HEK293T (cell line): ENCODE results near the gene LST1.

Experiments
- CTCF ChIA-PET: fragments of 350-600 bp; formaldehyde crosslinking; extraction: SDS; loops from one replicate; lab custom pipeline; 2021; ENCODE audit warnings: antibody characterized with exemption, inconsistent platforms; lab: Yijun Ruan, JAX
- POLR2A ChIA-PET: fragments of 350-600 bp; formaldehyde crosslinking; extraction: SDS; loops from one replicate; lab custom pipeline; 2020; ENCODE audit warnings: antibody characterized with exemption, inconsistent platforms; lab: Yijun Ruan, JAX
- DNase-seq: peaks from one replicate; pipeline ENCODE4 v3.0.0; 2012; ENCODE audit warnings: mixed read lengths; ENCODE audit errors: extremely low spot score
- ARNT ChIP-seq: fragments of 450-650 bp; IDR thresholded peaks from 2 replicates; pipeline ENCODE4 v1.6.1; 2017; ENCODE audit warnings: mild to moderate bottlenecking
- BHLHE40 ChIP-seq: fragments of 450-650 bp; IDR thresholded peaks from 2 replicates; pipeline ENCODE4 v1.6.1; 2016; ENCODE audit warnings: mild to moderate bottlenecking, moderate library complexity, borderline replicate concordance
- CTBP1 ChIP-seq: fragments of 450-650 bp; IDR thresholded peaks from 2 replicates; pipeline ENCODE4 v1.6.1; 2016; ENCODE audit warnings: borderline replicate concordance
- ELF4 ChIP-seq: fragments of 450-650 bp; IDR thresholded peaks from 2 replicates; pipeline ENCODE4 v1.6.1; 2017; ENCODE audit warnings: antibody characterized with exemption
- FOXA1 ChIP-seq: fragments of 450-650 bp; IDR thresholded peaks from 2 replicates; pipeline ENCODE4 v1.6.1; 2016; ENCODE audit warnings: mild to moderate bottlenecking
- FOXK2 ChIP-seq: fragments of 450-650 bp; IDR thresholded peaks from 2 replicates; pipeline ENCODE4 v1.6.1; 2016; ENCODE audit warnings: mild to moderate bottlenecking
- FOXM1 ChIP-seq: fragments of 450-650 bp; IDR thresholded peaks from 2 replicates; pipeline ENCODE4 v1.6.1; 2017; ENCODE audit warnings: mild to moderate bottlenecking, borderline replicate concordance
- HDGF ChIP-seq: fragments of 450-650 bp; IDR thresholded peaks from 2 replicates; pipeline ENCODE4 v1.6.1; 2017; ENCODE audit warnings: antibody characterized with exemption, borderline replicate concordance
- L3MBTL2 ChIP-seq: fragments of 450-650 bp; conservative IDR thresholded peaks from 2 replicates; pipeline ENCODE4 v1.6.1; 2016; ENCODE audit warnings: mild to moderate bottlenecking
- LEF1 ChIP-seq: fragments of 450-650 bp; IDR thresholded peaks from 2 replicates; pipeline ENCODE4 v1.6.1; 2017; ENCODE audit warnings: mild to moderate bottlenecking, borderline replicate concordance
- NFRKB ChIP-seq: fragments of 450-650 bp; IDR thresholded peaks from 2 replicates; pipeline ENCODE4 v1.6.1; 2016; ENCODE audit warnings: mild to moderate bottlenecking, moderate library complexity
- PKNOX1 ChIP-seq: fragments of 450-650 bp; IDR thresholded peaks from 2 replicates; pipeline ENCODE4 v1.6.1; 2016
- SP1 ChIP-seq: fragments of 450-650 bp; IDR thresholded peaks from 2 replicates; pipeline ENCODE4 v1.6.1; 2017
- SUZ12 ChIP-seq: fragments of 450-650 bp; IDR thresholded peaks from 2 replicates; pipeline ENCODE4 v1.6.1; 2016; ENCODE audit warnings: mild to moderate bottlenecking
- TARDBP ChIP-seq: fragments of 450-650 bp; IDR thresholded peaks from 2 replicates; pipeline ENCODE4 v1.6.1; 2016
- ZNF384 ChIP-seq: fragments of 450-650 bp; IDR thresholded peaks from 2 replicates; pipeline ENCODE4 v1.6.1; 2016

The LST1 gene

DNA sequence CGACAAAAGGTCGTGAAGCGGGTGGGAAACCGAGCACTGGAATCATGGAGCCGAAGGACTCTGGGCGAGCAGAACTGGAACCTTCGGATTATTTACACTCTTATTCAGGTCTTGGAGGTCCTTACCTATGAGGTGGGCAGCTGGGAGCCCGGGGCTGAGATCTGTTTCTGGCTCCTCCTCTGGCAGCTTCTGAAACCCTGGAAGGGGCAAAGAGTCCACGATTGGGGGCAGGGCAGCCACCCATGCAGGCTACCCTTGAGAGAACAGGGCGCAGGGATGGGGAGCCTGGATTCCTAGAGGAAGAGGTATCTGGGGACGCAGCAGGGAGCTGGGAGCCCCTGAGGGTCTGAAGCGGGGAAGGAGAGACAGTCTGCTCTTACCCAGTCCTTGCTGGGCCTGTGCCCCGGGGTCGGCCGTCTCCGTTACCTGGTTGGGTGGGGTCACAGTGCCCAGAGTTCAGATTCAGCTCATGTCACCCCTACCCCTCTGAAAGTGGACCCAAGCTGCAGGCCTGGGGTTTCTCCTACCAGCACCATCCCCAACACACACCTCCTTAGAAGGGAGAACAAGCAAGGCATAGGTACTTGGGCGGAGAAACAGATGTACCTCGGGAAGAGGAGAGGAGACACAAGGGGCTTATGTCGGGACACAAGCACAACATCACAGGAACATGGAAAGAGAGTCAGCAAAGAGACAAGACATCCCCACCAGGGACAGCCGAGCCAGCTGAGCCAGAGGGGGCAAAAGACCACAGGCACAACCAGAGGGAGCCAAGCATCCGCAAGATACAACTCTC is 4.4 kb upstream of the LST1 start:
- ChIA-PET POLR2A (interaction anchor here (0.9 to 3.5 kb wide), 6 partner anchors 11 to 83 kb away, joined by 3 to 23 read pairs (median 3); partner anchors contain the start of genes DDX39B and GPANK1), CTCF (interaction anchor here (0.7 to 13.5 kb wide), 4 partner anchors 9 to 32 kb away, joined by 3 to 149 read pairs (median 8); partner anchors contain the start of gene NCR3)
- no peak for DNase-seq
- TF ChIP-seq SUZ12 (no peak), L3MBTL2 (no peak), FOXM1 (no peak), SP1 (no peak), PKNOX1 (no peak), FOXK2 (no peak), ELF4 (no peak), LEF1 (no peak), ARNT (no peak), ZNF384 (no peak), CTBP1 (no peak), HDGF (no peak), NFRKB (no peak), BHLHE40 (no peak), FOXA1 (no peak), TARDBP (no peak)

DNA sequence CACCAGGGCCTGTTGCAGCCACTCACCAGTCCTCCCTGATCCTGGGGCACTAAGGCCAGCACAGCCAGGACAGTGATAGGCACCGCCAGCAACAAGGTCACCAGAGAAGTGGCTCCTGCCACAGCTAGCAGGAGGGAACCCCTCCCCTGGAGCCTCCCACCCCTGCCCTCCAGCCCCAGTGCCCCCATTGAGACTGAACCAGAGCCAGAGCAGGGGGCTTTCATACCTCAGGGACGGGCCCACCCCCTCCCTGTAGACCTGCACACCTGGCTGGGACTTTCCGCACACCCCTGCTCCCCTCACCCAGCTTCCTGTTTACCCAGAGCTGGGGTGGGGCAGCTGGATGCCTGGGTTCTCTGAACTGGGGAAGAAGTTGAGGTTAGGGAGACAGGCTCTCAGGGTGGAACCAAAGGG is 3.8 kb upstream of the LST1 start, which contains the start of gene LTB:
TSS of gene LTB (minus strand) at position 195 of the 414 bp plus-strand sequence. CDS start at position 188, 7 bp downstream.
- no peak for DNase-seq
- CTCF ChIA-PET: interaction anchor here (2.2 to 13.5 kb wide), 2 partner anchors 12 to 14 kb away, joined by 9 to 149 read pairs; partner anchors contain the start of gene NCR3
- POLR2A ChIA-PET: interaction anchor here (1.0 to 3.5 kb wide), 4 partner anchors 8 to 40 kb away, joined by 3 to 23 read pairs (median 10); partner anchors contain the start of gene DDX39B

DNA sequence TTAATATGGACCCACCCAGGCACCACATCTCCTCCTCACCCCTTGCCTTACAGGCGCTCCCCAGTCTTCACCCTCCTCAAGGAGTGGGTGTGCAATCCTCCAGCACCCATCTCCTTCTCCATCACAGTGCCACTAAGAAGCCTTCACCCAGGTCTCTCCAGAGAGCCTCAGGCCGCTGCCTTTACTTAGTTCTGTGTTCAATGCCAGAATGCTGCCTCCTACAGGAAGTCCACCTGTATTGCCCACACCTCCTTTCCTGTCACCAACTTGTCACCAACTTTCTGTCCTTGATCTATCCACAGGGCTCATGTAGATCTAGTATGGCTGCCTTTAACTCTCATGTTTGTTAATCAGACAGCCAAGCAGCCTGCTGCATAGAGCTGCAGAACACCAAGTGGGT is 586 bp upstream of the LST1 start:
- CTCF ChIA-PET: interaction anchor here (1.3 to 13.5 kb wide), 2 partner anchors 8 to 11 kb away, joined by 4 to 149 read pairs; partner anchors contain the start of gene NCR3

More for the DNA sequence above, 3.8 kb upstream of the LST1 start, which contains the start of gene LTB:
- TF ChIP-seq ZNF384 (no peak), SP1 (no peak), LEF1 (no peak), ELF4 (no peak), TARDBP (no peak), NFRKB (no peak), FOXA1 (no peak), FOXM1 (no peak), FOXK2 (no peak), BHLHE40 (no peak), SUZ12 (no peak), L3MBTL2 (no peak), ARNT (no peak), CTBP1 (no peak), HDGF (no peak), PKNOX1 (no peak)

DNA sequence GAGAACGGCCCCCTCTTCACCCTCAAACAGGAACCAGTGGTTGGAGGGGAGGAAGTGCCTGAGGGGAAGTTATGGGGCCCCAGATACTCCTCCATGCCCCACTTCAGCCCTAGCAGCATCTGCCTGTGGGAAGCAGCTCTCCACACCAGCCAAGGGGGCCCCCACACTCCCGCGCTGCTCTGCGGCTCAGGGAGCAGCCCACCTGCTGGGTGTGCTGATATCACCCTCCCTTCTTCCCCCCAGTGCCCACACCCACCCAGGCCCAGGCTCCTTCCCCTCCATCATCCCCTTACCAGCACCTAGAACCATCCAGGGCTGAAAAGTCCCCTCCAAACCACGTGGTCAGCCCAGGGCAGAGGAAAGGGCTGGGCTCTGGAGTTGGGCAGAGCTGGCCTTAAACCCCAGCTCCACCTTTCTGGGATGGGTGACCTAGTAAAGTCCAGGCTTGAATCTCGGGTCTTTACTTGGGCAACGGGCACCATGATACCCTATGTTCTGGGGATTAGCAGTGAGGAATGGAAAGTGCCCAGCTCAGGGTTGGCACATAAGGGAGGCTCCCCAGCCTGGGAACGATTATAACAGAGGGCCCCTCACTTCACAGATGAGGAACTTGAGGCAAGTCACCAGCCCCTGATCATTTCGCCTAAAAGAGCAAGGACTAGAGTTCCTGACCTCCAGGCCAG is 663 bp downstream of the LST1 start:
- no peak for TF ChIP-seq FOXA1
- TF ChIP-seq LEF1: no peak
- no peak for TF ChIP-seq SP1
- no peak for TF ChIP-seq PKNOX1
- no peak for TF ChIP-seq ZNF384
- no peak for TF ChIP-seq SUZ12
- TF ChIP-seq ARNT: no peak
- TF ChIP-seq L3MBTL2: no peak
- TF ChIP-seq TARDBP: no peak
- POLR2A ChIA-PET: no interaction called here
- DNase-seq: no peak
- CTCF ChIA-PET: interaction anchor here (0.7 to 13.5 kb wide), 4 partner anchors 9 to 17 kb away, joined by 3 to 149 read pairs (median 6); partner anchors contain the start of genes NCR3 and TNF

More for the DNA sequence above, 586 bp upstream of the LST1 start:
- POLR2A ChIA-PET: interaction anchor here (1.1 to 1.7 kb wide), 2 partner anchors 9 to 11 kb away, joined by 3 read pairs; no protein-coding TSS in a partner anchor
- DNase-seq: peak; percentile 60
- TF ChIP-seq NFRKB: no peak
- no peak for TF ChIP-seq BHLHE40
- no peak for TF ChIP-seq FOXM1
- no peak for TF ChIP-seq ARNT
- no peak for TF ChIP-seq FOXA1
- TF ChIP-seq L3MBTL2: no peak
- TF ChIP-seq PKNOX1: no peak
- no peak for TF ChIP-seq CTBP1
- no peak for TF ChIP-seq SUZ12
